Putamen (tissue), 1 donor: ENCODE results near the gene POLR2F.

Experiments
- DNase-seq: peaks from one replicate; pipeline ENCODE4 v3.0.0-alpha.2; 2016; ENCODE audit warnings: low spot score

Gene POLR2F

GRCh38 chr22:37982151-37982785 is 28.8 kb downstream of the POLR2F start:
- DNase-seq = no peak

GRCh38 chr22:37982938-37983859 is 29.7 kb downstream of the POLR2F start:
- DNase-seq = no peak

GRCh38 chr22:37983860-37984791 is 30.6 kb downstream of the POLR2F start, which contains the start of gene SOX10:
TSS of gene SOX10 (minus strand) at chr22:37984555. CDS start at chr22:37983784, 771 bp downstream.
- peak; percentile 91 for DNase-seq

GRCh38 chr22:37985050-37985585 is 31.6 kb downstream of the POLR2F start:
- DNase-seq = no peak

- DNase-seq = peak; percentile 95
These were observed 32.3 kb downstream of the POLR2F start for GRCh38 chr22:37985751-37986281.

- DNase-seq = no peak
These were observed 32.9 kb downstream of the POLR2F start for GRCh38 chr22:37986371-37986770.

- DNase-seq = no peak
These were observed 35.9 kb downstream of the POLR2F start for GRCh38 chr22:37989146-37990045.

GRCh38 chr22:37990301-37990700 is 36.8 kb downstream of the POLR2F start:
- no peak for DNase-seq

- no peak for DNase-seq
These were observed 37.4 kb downstream of the POLR2F start for GRCh38 chr22:37990862-37991261.

GRCh38 chr22:37991731-37992442 is 38.4 kb downstream of the POLR2F start:
- no peak for DNase-seq

GRCh38 chr22:37994049-37994448 is 40.5 kb downstream of the POLR2F start:
- DNase-seq = no peak

GRCh38 chr22:37994982-37995381 is 41.5 kb downstream of the POLR2F start:
- DNase-seq = no peak

- DNase-seq = no peak
These were observed 42.0 kb downstream of the POLR2F start for GRCh38 chr22:37995460-37995859.

- no peak for DNase-seq
These were observed 42.6 kb downstream of the POLR2F start for GRCh38 chr22:37996079-37996478.

GRCh38 chr22:37996515-37997246 is 43.2 kb downstream of the POLR2F start:
- no peak for DNase-seq

- peak; percentile 83 for DNase-seq
These were observed 45.0 kb downstream of the POLR2F start for GRCh38 chr22:37998543-37998942.

GRCh38 chr22:37999236-37999635 is 45.7 kb downstream of the POLR2F start:
- DNase-seq = no peak

GRCh38 chr22:37999640-38000272 is 46.3 kb downstream of the POLR2F start:
- DNase-seq = no peak

- DNase-seq = no peak
These were observed 52.4 kb downstream of the POLR2F start for GRCh38 chr22:38005943-38006342.
